DOHH2 (cell line): ENCODE measurements around the gene SSTR5.

Source experiments
- H3F3A ChIP-seq: fragments of 200-600 bp; sonication (generic), shearing (Covaris generic); 2 replicates; pipeline ENCODE4 v1.6.0; 2016; ENCODE audit warnings: antibody characterized with exemption, mild to moderate bottlenecking; ENCODE audit not compliant: control insufficient read depth, insufficient read depth
- H3K27ac ChIP-seq: fragments of 200-600 bp; sonication (generic); 2 replicates; pipeline ENCODE4 v1.5.1; 2014; ENCODE audit warnings: low read depth, mild to moderate bottlenecking, low read length, moderate library complexity
- H3K27me3 ChIP-seq: fragments of 200-600 bp; sonication (generic); 2 replicates; pipeline ENCODE4 v1.6.1; 2014; ENCODE audit warnings: mild to moderate bottlenecking, low read length, mixed read lengths; ENCODE audit not compliant: control insufficient read depth
- H3K36me3 ChIP-seq: fragments of 200-600 bp; sonication (generic); 2 replicates; pipeline ENCODE4 v1.6.1; 2014; ENCODE audit warnings: mild to moderate bottlenecking, low read length, moderate library complexity, mixed read lengths; ENCODE audit not compliant: control insufficient read depth
- H3K4me1 ChIP-seq: fragments of 200-600 bp; sonication (generic); 2 replicates; pipeline ENCODE4 v1.6.1; 2014; ENCODE audit warnings: mild to moderate bottlenecking, low read length, mixed read lengths; ENCODE audit not compliant: control insufficient read depth
- H3K4me2 ChIP-seq: fragments of 200-600 bp; sonication (generic); 2 replicates; pipeline ENCODE4 v1.6.0; 2014; ENCODE audit warnings: mild to moderate bottlenecking, low read length, moderate library complexity
- H3K4me3 ChIP-seq: fragments of 200-600 bp; sonication (generic); 2 replicates; pipeline ENCODE4 v1.5.1; 2014; ENCODE audit warnings: mild to moderate bottlenecking, low read length, mixed read lengths
- H3K79me2 ChIP-seq: fragments of 200-600 bp; sonication (generic); 2 replicates; pipeline ENCODE4 v1.6.1; 2014; ENCODE audit warnings: mild to moderate bottlenecking, low read length, mixed read lengths; ENCODE audit not compliant: control insufficient read depth
- H3K9me2 ChIP-seq: fragments of 200-600 bp; sonication (generic); replicated peaks from 2 replicates; pipeline ENCODE4 v1.6.1; 2014; ENCODE audit warnings: mild to moderate bottlenecking, low read length, mixed read lengths; ENCODE audit not compliant: control insufficient read depth
- H3K9me3 ChIP-seq: fragments of 200-600 bp; sonication (generic); 2 replicates; pipeline ENCODE4 v1.6.1; 2014; ENCODE audit warnings: antibody characterized with exemption, low read length, mixed read lengths; ENCODE audit not compliant: control insufficient read depth, insufficient read depth
- H4K20me1 ChIP-seq: fragments of 200-600 bp; sonication (generic); 2 replicates; pipeline ENCODE4 v1.6.0; 2014; ENCODE audit warnings: low read depth, mild to moderate bottlenecking, antibody characterized with exemption, low read length, moderate library complexity; ENCODE audit not compliant: control insufficient read depth, insufficient read depth
- CTCF ChIP-seq: fragments of 200-600 bp; sonication (generic); IDR thresholded peaks from one replicate; pipeline ENCODE4 v1.5.1; 2014; ENCODE audit warnings: antibody characterized with exemption, mild to moderate bottlenecking, low read depth, low read length; ENCODE audit not compliant: poor library complexity, severe bottlenecking
- EZH2phosphoT487 ChIP-seq: fragments of 200-600 bp; sonication (generic); IDR thresholded peaks from 2 replicates; pipeline ENCODE4 v1.6.1; 2017; ENCODE audit warnings: borderline replicate concordance, mild to moderate bottlenecking, antibody characterized with exemption, low read length, moderate library complexity, mixed read lengths

The SSTR5 gene

GRCh38 chr16:1053700-1054368 is 18.7 kb upstream of the SSTR5 start:
- Histone ChIP-seq H3F3A (no peaks in the 10 kb centered on the region), H3K4me3 (no peak overlapping the region), H3K79me2 (no peaks in the 10 kb centered on the region), H3K9me2 (no peaks in the 10 kb centered on the region), H4K20me1 (no peaks in the 10 kb centered on the region), H3K27ac (no peak overlapping the region), H3K9me3 (no peaks in the 10 kb centered on the region), H3K27me3 (no peaks in the 10 kb centered on the region), H3K36me3 (no peaks in the 10 kb centered on the region), H3K4me1 (no peaks in the 10 kb centered on the region), H3K4me2 (no peak overlapping the region)
- no peak for TF ChIP-seq EZH2phosphoT487
- no peak for TF ChIP-seq CTCF

- H3K9me2 ChIP-seq: no peaks in the 10 kb centered on the region
- H3K27ac ChIP-seq: no peak overlapping the region
- H3K4me2 ChIP-seq: no peak overlapping the region
- TF ChIP-seq CTCF (peak; percentile 79), EZH2phosphoT487 (no peak)
- no peaks in the 10 kb centered on the region for H3K27me3 ChIP-seq
- H3F3A ChIP-seq: no peaks in the 10 kb centered on the region
- no peaks in the 10 kb centered on the region for H3K4me1 ChIP-seq
- H3K36me3 ChIP-seq: no peaks in the 10 kb centered on the region
- H3K9me3 ChIP-seq: no peaks in the 10 kb centered on the region
- no peaks in the 10 kb centered on the region for H4K20me1 ChIP-seq
- no peak overlapping the region for H3K4me3 ChIP-seq
- H3K79me2 ChIP-seq: no peaks in the 10 kb centered on the region
These were observed 17.6 kb upstream of the SSTR5 start for GRCh38 chr16:1054660-1055556.

GRCh38 chr16:1055557-1055924 is 17.0 kb upstream of the SSTR5 start:
- Histone ChIP-seq H3K9me3 (no peaks in the 10 kb centered on the region), H3K36me3 (no peaks in the 10 kb centered on the region), H4K20me1 (no peaks in the 10 kb centered on the region), H3K4me1 (no peaks in the 10 kb centered on the region), H3K9me2 (no peaks in the 10 kb centered on the region), H3K4me2 (no peak overlapping the region), H3K79me2 (no peaks in the 10 kb centered on the region), H3K27me3 (no peaks in the 10 kb centered on the region), H3K27ac (no peak overlapping the region), H3K4me3 (no peak overlapping the region), H3F3A (no peaks in the 10 kb centered on the region)
- no peak for TF ChIP-seq EZH2phosphoT487
- TF ChIP-seq CTCF: no peak
